ENCODE data around the gene AQP12B.
"Not testable (repeated sequence)": the region's sequence is repeated elsewhere in the genome, so short reads cannot be mapped to it uniquely, and the experiment has no call there.

Gene AQP12B

DNA sequence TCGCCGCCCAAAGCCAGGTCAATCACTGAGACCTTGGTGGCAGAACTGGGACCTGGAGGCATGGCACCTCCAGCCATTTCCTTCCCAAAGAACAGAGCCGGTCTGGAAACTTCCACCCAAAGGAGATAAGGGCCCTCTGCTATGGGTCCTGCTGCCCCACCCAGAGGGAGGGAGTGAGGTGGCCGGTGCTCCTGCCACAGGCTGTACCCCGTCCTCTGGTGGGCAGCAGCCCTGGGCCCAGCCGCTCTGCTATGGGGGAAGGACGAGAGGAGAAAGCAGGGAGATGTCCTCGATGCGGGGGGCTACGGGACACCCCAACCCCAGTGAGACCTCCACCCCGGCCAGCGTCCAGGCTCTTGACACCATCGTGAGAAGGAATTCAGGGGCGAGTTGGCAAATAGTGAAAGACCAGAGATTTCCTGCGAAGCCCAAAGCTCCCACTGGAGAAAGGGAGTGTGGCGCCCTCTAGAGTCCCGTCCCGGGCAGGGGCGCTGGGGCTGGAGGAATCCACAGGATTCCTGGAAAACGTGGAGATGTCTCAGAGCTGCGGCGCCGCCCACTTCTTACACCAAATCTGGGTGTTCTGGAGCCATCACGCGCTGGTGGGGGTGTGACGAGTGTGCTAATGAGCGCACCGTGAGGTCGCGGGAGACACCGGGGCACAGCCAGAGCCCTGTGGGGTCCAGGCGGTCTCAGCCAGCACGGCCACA, 16.3 kb upstream of the AQP12B start:
- not testable (repeated sequence) for H3K4me3 Mint-ChIP-seq; H3K36me3 Mint-ChIP-seq (ENCODE audit: low read depth); H3K9me3 Mint-ChIP-seq; H3K4me1 Mint-ChIP-seq (ENCODE audit: low read depth); H3K27ac Mint-ChIP-seq; H3K27me3 Mint-ChIP-seq

DNA sequence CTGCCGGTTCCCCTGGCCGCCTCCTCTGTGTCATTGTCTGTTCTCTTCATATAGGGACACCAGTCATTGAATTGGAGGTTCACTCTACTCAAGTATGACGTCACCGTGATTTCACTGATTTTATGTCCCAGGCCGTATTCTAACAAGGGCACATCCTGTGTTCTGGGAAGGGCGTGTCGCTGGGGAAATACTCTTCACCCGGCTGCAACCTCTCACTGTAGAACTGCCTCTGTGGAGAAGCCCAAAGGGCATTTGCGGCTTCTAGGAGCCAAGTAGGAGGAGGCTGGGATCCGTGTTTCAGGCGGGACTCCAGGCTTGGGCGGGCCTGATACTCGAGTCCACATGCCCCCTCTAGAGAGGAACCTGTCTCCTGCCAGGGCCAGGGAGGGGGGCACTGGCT, 13.8 kb upstream of the AQP12B start:
- H3K36me3 Mint-ChIP-seq (ENCODE audit: low read depth); H3K27ac Mint-ChIP-seq; H3K27me3 Mint-ChIP-seq; H3K4me1 Mint-ChIP-seq (ENCODE audit: low read depth); H3K4me3 Mint-ChIP-seq; H3K9me3 Mint-ChIP-seq: not testable (repeated sequence)

DNA sequence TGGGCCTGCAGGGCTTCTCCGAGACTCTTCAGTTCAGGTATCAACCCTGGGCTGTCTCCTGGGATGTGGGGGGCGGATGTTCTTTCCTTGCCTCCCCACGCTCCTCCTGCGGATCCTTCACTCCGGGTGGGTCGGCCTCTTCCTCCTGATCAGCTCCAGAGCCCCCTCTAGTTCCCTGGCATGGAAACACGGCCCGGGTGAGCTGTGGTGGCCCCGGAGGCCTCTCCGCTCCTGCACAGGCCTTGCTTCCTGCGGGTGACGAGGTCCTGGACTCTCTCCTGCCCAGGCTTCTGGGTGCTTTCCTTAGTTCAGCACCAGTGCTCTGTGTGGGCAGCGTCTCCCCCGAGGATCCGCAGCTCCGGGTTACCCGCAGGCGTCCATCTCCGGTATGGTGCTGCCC, 12.9 kb upstream of the AQP12B start:
- H3K4me1 Mint-ChIP-seq (ENCODE audit: low read depth); H3K36me3 Mint-ChIP-seq (ENCODE audit: low read depth); H3K27ac Mint-ChIP-seq; H3K27me3 Mint-ChIP-seq; H3K9me3 Mint-ChIP-seq; H3K4me3 Mint-ChIP-seq: not testable (repeated sequence)

DNA sequence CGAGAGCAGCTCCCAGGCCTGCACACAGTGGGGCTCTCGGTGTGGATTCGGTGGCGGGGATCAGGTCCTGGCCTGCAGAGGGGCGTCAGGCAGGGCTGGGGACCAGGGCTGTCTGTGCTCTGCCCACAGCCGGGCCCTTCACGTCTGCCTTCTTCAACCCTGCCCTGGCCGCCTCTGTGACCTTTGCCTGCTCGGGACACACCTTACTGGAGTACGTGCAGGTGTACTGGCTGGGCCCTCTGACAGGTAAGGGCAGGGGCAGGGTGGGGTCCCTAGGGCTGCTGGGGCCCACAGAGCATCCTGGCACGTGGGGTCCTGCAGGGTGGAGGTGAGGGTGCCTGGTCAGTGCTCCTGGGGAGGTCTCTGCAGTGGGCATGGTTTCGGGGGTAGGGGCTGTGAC, 11.6 kb upstream of the AQP12B start:
- H3K4me1 Mint-ChIP-seq (ENCODE audit: low read depth); H3K9me3 Mint-ChIP-seq; H3K36me3 Mint-ChIP-seq (ENCODE audit: low read depth); H3K27me3 Mint-ChIP-seq; H3K4me3 Mint-ChIP-seq; H3K27ac Mint-ChIP-seq: not testable (repeated sequence)

DNA sequence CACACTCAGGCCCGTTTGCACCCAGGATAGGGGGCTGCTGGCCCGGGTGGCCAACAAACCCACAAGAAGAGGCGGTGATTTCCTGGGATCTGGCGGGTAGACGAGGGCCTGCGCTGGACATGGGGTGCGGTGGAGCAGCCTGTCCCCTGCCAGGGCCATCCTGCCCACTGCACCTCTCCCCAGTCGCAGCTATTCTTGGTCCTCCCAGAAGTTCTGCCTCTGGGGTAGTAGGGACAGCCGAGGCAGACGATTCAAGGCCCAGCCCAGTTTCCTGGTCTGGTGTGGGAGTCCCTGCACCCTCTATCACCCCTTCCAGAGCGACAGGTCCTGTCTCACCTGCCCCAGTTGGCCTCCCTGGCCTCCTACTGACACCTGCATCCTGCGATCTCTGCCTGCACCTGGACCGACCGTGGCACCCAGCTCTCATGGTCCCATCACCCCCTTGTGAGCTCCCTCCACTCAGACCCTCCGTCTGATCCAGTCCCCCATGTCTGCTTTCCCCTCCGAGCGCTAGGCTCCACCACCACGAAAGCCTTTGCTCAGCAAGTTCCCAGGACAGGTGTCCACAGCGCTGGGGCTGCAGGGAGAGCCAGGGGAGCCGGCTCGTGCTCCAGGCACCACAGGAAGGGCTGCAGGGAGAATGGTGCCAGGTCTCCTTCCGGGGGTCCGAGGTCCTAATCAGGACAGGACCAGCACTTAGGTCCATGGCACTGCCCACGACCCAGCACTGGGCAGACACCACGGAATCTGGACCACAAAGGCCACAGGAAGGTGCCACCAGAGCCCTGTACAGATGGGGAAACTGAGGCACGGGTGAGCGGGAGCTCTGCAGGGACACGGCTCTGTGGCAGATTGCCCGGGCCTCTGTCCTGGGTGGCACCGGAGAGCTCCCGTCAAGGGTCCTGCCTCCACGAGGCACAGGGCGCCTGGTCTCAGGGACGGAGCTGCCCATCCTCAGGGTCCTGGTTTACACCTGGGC, 10.2 kb upstream of the AQP12B start:
- H3K9me3 Mint-ChIP-seq, result not testable (repeated sequence)

DNA sequence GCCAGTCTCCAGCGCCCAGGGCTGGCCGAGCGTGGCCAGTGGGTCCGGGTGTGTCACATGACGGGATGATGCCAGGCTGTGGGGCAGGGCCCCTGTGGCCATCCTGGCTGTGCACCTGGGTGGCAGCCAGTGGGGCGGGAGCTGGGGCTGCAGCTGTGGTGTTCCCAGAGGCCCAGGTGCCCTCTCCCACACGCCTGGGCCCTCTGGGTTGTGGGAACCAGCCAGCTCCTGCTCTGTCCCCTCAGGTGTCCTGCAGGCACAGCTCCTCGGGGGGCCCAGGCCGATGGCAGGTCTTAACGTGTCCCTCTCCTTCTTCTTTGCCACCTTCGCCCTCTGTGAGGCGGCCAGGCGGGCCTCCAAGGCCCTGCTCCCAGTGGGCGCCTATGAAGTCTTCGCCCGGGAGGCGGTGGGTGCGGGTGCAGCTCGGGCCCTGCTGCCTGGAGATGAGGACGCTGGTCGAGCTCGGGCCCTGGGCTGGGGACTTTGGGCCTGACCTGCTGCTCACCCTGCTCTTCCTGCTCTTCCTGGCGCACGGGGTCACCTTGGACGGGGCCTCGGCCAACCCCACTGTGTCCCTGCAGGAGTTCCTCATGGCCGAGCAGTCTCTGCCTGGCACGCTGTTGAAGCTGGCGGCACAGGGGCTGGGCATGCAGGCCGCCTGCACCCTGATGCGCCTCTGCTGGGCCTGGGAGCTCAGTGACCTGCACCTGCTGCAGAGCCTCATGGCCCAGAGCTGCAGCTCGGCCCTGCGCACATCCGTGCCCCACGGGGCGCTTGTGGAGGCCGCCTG, 9.1 kb upstream of the AQP12B start, which contains the start of gene AQP12A:
TSS of gene AQP12A (plus strand) at position 236 of the 790 bp plus-strand sequence. CDS start at position 284, 48 bp downstream.
- H3K9me3 Mint-ChIP-seq; H3K36me3 Mint-ChIP-seq (ENCODE audit: low read depth); H3K4me3 Mint-ChIP-seq; H3K27ac Mint-ChIP-seq; H3K27me3 Mint-ChIP-seq; H3K4me1 Mint-ChIP-seq (ENCODE audit: low read depth): not testable (repeated sequence)

More for the DNA sequence above, 10.2 kb upstream of the AQP12B start:
- H3K27me3 Mint-ChIP-seq; H3K36me3 Mint-ChIP-seq (ENCODE audit: low read depth); H3K27ac Mint-ChIP-seq; H3K4me1 Mint-ChIP-seq (ENCODE audit: low read depth); H3K4me3 Mint-ChIP-seq: not testable (repeated sequence)

DNA sequence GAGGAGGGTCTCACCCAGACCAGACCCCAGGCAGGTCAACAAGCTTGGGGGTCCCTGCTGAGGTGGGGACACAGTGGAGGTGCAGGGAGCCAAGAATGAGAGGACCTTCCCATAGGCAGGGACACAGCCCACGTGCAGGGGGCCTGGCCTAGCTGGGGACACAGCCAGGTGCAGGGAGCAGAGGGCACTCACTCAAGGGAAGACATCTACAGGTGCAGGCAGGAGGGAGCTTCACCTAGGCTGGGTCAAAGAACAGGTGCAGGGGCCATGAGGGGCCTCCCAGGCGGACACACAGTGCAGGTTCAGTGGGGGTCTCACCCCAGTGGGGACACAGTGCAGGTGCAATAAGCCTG, 8.4 kb upstream of the AQP12B start:
- not testable (repeated sequence) for H3K4me1 Mint-ChIP-seq (ENCODE audit: low read depth); H3K27me3 Mint-ChIP-seq; H3K36me3 Mint-ChIP-seq (ENCODE audit: low read depth); H3K27ac Mint-ChIP-seq; H3K4me3 Mint-ChIP-seq; H3K9me3 Mint-ChIP-seq

DNA sequence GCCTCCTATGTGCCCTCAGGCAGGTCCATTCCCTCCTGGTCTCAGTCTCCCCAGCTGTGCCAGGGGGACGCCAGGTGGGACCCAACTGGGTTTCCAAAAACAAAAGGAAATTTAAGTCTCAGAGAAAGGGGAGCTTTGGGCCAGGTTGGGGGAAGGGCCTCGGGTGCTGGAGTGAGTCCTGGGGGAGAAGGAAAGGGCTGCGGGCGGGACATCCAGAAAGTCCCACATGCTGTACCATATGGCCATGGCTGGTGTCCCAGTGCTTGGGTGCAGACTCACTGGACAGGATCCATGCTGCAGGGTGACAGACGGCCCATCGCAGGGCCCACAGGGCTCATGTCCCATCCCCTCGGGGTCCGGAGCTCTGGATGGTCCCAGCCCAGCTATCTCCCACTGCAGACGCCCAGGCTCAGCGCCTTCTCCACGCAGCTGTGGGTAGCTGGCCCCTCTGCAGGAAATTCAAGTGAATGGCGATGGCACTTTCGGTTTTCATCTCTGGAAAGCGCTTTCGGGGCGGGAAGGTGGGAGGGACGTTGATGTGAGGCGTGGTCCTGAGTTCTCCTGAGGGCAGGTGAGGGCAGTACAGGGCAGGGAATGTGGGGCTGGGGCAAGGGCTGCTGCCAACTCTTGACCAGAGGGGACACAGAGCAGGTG, 7.9 kb upstream of the AQP12B start:
- not testable (repeated sequence) for H3K27ac Mint-ChIP-seq; H3K27me3 Mint-ChIP-seq; H3K4me1 Mint-ChIP-seq (ENCODE audit: low read depth); H3K9me3 Mint-ChIP-seq; H3K4me3 Mint-ChIP-seq; H3K36me3 Mint-ChIP-seq (ENCODE audit: low read depth)

DNA sequence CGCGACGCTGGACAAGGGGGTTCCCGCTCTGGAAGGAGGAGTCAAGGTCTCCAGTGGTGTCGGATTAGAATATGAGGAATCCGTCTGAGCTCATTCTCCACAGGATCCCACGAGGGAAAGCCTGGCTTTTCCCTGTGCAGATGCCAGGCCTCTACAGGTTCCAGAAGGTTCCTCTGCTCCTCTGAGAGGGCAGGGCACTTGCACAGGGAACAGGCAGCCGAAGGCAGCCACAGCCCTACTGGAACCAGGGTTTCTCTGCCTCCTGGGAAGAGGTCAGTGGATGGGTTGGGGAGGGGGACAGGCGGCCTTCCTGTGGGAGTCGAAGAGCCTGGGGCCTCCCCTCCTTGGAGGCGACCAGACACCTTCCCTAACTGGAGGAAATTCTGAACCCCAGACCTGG, 7.3 kb upstream of the AQP12B start:
- Mint-ChIP-seq H3K9me3 (no peaks in the 10 kb centered on the region), H3K4me1 (ENCODE audit: low read depth) (peaks cover 8% of the 10 kb centered on the region), H3K4me3 (no peak overlapping the region), H3K36me3 (ENCODE audit: low read depth) (no peaks in the 10 kb centered on the region), H3K27ac (no peak overlapping the region), H3K27me3 (no peaks in the 10 kb centered on the region)

DNA sequence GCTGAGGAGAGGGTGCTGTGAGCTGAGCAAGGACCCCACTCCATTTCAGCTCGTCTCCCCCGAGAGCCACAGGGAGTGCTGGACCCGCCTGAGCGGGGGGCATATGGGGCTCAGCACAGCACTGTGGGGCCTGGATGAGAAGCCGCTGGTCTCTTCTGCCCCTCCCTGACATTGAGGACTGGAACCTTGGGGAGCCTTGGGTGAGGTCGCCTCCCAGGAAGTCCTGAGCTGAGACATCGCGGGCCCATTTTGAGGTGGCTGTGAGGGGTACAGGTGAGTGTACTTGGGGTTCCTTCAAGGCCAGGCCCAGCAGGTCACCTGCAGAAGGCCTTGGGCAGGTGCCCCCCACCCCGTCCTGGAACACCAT, 5.9 kb upstream of the AQP12B start:
- no peak overlapping the region for H3K4me3 Mint-ChIP-seq
- no peak overlapping the region for H3K27ac Mint-ChIP-seq
- H3K27me3 Mint-ChIP-seq, result no peaks in the 10 kb centered on the region
- no peaks in the 10 kb centered on the region for H3K9me3 Mint-ChIP-seq
- no peaks in the 10 kb centered on the region for H3K36me3 Mint-ChIP-seq (ENCODE audit: low read depth)
- peaks cover 8% of the 10 kb centered on the region for H3K4me1 Mint-ChIP-seq (ENCODE audit: low read depth)

DNA sequence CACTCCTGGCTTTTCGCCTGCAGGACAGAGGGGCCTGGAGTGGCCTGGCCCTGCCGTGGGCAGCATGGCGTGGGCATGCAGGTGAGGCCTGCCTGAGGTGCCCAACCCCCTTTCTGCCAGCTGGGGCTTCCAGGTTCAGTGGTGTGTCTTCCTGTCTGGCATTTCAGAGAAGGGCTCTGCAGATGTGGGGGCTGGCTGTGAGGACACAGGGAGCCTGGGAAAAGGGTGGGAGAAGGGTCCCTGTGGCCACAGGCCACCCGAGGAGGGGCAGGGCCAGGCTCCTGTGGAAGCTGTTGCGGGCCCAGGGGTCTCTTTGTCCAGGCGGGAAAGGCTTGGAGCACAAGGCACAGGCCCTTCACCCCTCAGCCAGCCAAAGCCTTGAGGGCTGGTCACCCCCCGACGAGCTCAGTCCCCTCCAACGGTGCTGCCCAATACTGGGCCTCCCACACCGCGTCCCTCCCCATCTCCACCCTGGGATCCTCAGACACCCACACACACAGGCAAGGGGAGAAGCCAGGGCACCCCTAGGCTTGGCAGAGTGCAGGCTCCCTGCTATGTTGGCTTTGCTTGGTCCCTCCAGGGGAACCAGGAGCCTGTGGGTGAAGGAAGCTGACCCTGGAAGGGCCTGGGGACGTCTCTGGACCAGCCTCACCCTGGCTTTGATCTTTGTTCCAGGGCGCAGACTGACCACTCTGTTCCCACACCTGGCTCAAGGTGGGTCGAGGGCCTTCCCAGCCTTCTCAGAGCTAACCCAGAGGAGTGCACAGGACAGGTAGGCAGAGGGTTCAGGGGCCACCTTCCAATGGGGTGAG, 5.3 kb upstream of the AQP12B start:
- Mint-ChIP-seq H3K4me1 (ENCODE audit: low read depth) (peaks cover 8% of the 10 kb centered on the region), H3K9me3 (no peaks in the 10 kb centered on the region), H3K27ac (no peak overlapping the region), H3K27me3 (no peaks in the 10 kb centered on the region), H3K36me3 (ENCODE audit: low read depth) (no peaks in the 10 kb centered on the region), H3K4me3 (no peak overlapping the region)

DNA sequence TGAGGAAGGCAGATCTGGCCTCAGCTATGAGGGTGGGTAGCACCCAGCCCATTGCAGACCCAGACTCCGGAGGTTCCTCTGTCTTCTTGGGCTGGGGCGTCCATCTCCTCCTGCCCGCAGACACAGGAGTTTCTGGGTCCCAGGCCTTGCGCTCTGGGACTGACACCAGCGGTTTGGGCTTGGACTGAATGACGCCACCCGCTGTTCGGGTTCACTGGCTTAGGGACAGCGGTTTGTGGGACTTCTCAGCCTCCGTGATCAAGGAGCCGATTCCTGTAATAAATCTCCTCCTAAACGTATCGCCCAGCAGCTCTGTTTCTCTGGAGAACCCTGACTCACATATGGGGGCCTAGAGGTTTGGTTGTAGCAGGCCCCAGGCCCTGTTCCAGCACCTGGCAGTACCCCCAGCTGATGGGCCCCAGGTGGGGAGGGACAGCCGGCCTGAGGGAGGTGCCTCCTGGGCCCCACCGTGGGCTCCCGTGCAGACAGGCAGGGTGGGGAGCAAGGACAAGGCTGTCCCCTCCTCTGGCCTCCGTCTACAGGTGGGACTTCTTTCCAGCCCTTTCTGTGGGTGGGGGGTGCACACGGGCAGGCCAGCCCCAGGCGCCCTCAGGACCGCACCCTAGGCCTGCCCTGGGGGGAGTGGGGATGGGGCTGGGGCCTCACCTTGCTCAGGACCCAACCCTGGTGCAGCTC, 4.5 kb upstream of the AQP12B start:
- no peaks in the 10 kb centered on the region for H3K9me3 Mint-ChIP-seq
- H3K36me3 Mint-ChIP-seq (ENCODE audit: low read depth), result no peaks in the 10 kb centered on the region
- no peaks in the 10 kb centered on the region for H3K27me3 Mint-ChIP-seq
- no peak overlapping the region for H3K27ac Mint-ChIP-seq
- H3K4me1 Mint-ChIP-seq (ENCODE audit: low read depth), result peaks cover 8% of the 10 kb centered on the region
- H3K4me3 Mint-ChIP-seq, result no peak overlapping the region

DNA sequence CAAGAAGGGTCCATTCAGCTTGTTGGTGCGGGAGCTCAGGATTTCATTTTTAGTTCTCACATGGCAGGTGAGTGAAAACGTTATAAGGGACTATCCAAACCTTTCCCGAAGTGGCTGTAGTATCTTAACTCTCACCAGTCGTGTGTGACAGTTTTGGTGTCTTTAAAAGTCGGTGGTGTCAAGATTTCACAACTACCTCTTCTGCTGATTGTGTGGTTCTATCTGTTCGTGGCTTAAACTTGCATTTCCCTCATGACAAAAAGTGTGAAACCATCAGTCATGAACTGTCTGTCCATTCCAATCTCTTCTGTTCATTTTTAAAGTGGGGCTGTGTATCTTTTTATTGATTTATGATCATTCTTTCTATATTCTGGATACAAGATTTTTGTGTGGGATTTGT, 3.8 kb upstream of the AQP12B start:
- Mint-ChIP-seq H3K36me3 (ENCODE audit: low read depth) (no peaks in the 10 kb centered on the region), H3K9me3 (no peaks in the 10 kb centered on the region), H3K27me3 (no peaks in the 10 kb centered on the region), H3K4me1 (ENCODE audit: low read depth) (peaks cover 8% of the 10 kb centered on the region), H3K4me3 (no peak overlapping the region), H3K27ac (no peak overlapping the region)
